Adrenal gland (tissue), 12 donors: Measurements from ENCODE around the gene BRCA2. TPM values are rescaled to one million over a fixed set of nuclear protein-coding genes. Genes with fewer than 3 reads are reported as not detected.

Source experiments
- DNase-seq, 7 donors: peaks; one replicate each; pipeline ENCODE4 v3.0.0-alpha.2; 2019 to 2020
- H3K27ac ChIP-seq, 5 donors: fragments of 200-600 bp; sonication (generic) in 4 of 5; 1 replicate in 3 of 5; 2 replicates in 2 of 5; pipeline versions ENCODE4 v1.5.1 to v1.8.0; 2016 to 2020; ENCODE audit warnings: mild to moderate bottlenecking in 1 of 5
- H3K27me3 ChIP-seq: fragments of 200-600 bp; 2 replicates; pipeline ENCODE4 v1.8.0; 2021
- H3K36me3 ChIP-seq, 2 donors: fragments of 200-600 bp; replicated peaks in 1 of 2; 1 replicate in 1 of 2; 2 replicates in 1 of 2; pipeline versions ENCODE4 v1.5.1 to v1.8.0; 2018 to 2022
- H3K4me1 ChIP-seq, 2 donors: fragments of 200-600 bp; replicated peaks in 1 of 2; 1 replicate in 1 of 2; 2 replicates in 1 of 2; pipeline versions ENCODE4 v1.5.1 to v1.8.0; 2018 to 2021
- H3K4me3 ChIP-seq, 4 donors: fragments of 200-600 bp; sonication (generic) in 3 of 4; one replicate each; pipeline ENCODE4 v1.5.1; 2016 to 2018
- H3K9me3 ChIP-seq, 3 donors: fragments of 200-600 bp; sonication (generic) in 1 of 3; replicated peaks in 1 of 3; 1 replicate in 2 of 3; 2 replicates in 1 of 3; pipeline versions ENCODE4 v1.5.1 to v1.8.0; 2016 to 2021
- POLR2A ChIP-seq, 2 donors: fragments of 450-650 bp; IDR thresholded peaks; one replicate each; pipeline ENCODE4 v1.6.1; 2017; ENCODE audit warnings: antibody characterized with exemption in 2 of 2, mild to moderate bottlenecking in 2 of 2, moderate library complexity in 1 of 2
- WGBS, 4 donors: extraction: QIAGEN DNeasy Blood & Tissue Kit in 2 of 4; methylation state at CpG; one replicate each; pipeline versions ENCODE4 v1.1.5 to v1.1.7; 2013 to 2017; 5-methylcytosine and 5-hydroxymethylcytosine counted together
- intact Hi-C, 2 donors: fragments of 100-400 bp; cut with DNase I; formaldehyde crosslinking; loops; one replicate each; pipeline versions ENCODE4 v1.14.1 to v1.15.0; 2022 to 2023
- polyA plus RNA-seq, 3 donors: library from polyadenylated mRNA; stranded (reverse); fragments of 200-250 nt in 2 of 3; fragments of 350-450 nt in 1 of 3; fragmentation: Illumina TruSeq in 1 of 3; extraction: RNeasy Lipid Tissue Mini Kit (QIAGEN cat#74804) in 1 of 3; gene quantifications; one replicate each; pipeline ENCODE4 v1.2.3, GENCODE V29; 2013 to 2014
- total RNA-seq, 9 donors: library from RNA; depleted of rRNA in 4 of 9; stranded (reverse); fragments of >200 nt in 4 of 9; fragments of 120-200 nt in 1 of 9; fragmentation: NEBNext Ultra II Directional in 1 of 9; extraction: Animal tissue kit (Norgen Biotek cat#: 25700) in 1 of 9; gene quantifications; one replicate each; pipeline versions ENCODE4 v1.1.0 to v1.2.4, GENCODE V29; 2013 to 2023
- TF ChIP-seq, protein P1 (sequence below), 6 experiments: fragments of 450-650 bp in 4 of 6; fragments of 200-600 bp in 2 of 6; sonication (generic) in 1 of 6; IDR thresholded peaks; 1 replicate in 5 of 6; 2 replicates in 1 of 6; pipeline versions ENCODE4 v1.5.1 to v1.8.0; 2016 to 2021; ENCODE audit warnings: antibody characterized with exemption in 6 of 6, mild to moderate bottlenecking in 2 of 6, moderate library complexity in 1 of 6
- donor health status: healthy with polysubstance abuse.
- donor health status: Bipolar disorder and iron deficiency.
- donor health status: DM: yes; HTN: yes; CAD: no.
- donor health status: DM: no; HTN: no; CAD: no.
- donor health status: DM: no; HTN: no; CAD: no.
- donor health status: DM: yes; HTN: yes; CAD: no.

BRCA2 gene
- total and polyA plus RNA-seq, 12 donors = 0.07 to 4.5 (median 1.2) TPM

DNA sequence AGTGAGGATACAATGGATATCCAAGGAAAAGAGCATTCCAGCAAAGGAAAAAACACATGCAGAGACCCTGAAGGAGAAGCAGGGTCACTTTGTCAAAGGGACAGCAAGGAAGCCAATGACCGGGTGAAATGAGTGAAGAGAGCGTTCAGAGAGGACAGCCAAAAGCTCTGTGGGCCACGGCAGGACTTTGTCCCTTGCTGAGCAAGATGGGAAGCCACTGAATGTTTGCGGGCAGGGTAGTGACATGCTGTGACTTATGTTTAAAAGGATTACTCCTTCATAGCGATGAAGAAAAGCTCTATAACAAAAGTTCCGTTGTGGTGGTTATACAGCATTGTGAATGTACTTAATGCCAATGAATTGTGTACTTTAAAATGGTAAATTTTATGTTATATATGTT is 16.6 kb upstream of the BRCA2 start:
- WGBS, 4 donors = 86 to 91% (median 90%) methylated on average over 6 of the region's 6 CpGs

DNA sequence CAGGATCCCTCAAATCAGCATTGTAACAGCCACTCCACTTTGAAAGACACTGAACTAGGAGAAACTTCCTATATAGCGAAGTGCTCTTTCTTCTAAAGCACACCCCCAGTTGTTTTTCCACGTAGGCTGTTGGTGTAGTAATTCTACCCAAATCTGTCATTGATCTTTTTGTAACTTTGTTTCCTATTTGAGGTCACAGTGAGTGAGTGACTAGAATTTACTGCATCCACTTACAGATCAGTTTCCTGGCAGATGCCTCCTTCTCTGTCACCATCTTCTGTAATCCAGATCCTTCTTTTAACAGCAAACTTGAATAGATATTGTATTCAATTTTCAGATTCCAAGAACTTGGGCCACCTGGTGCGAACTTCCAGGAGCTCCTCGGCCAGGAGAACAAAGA is 15.4 kb upstream of the BRCA2 start:
- intact Hi-C loops = no loop called here
- Histone ChIP-seq H3K27me3 (peaks cover 6% of the 10 kb centered on the region), H3K36me3 (no peaks in the 10 kb centered on the region), H3K4me1 (no peaks in the 10 kb centered on the region), H3K27ac (no peak overlapping the region), H3K9me3 (no peaks in the 10 kb centered on the region), H3K4me3 (no peak overlapping the region)
- no peak for TF ChIP-seq POLR2A (IDR thresholded peaks at IDR 0.05)
- TF ChIP-seq, protein P1, sequence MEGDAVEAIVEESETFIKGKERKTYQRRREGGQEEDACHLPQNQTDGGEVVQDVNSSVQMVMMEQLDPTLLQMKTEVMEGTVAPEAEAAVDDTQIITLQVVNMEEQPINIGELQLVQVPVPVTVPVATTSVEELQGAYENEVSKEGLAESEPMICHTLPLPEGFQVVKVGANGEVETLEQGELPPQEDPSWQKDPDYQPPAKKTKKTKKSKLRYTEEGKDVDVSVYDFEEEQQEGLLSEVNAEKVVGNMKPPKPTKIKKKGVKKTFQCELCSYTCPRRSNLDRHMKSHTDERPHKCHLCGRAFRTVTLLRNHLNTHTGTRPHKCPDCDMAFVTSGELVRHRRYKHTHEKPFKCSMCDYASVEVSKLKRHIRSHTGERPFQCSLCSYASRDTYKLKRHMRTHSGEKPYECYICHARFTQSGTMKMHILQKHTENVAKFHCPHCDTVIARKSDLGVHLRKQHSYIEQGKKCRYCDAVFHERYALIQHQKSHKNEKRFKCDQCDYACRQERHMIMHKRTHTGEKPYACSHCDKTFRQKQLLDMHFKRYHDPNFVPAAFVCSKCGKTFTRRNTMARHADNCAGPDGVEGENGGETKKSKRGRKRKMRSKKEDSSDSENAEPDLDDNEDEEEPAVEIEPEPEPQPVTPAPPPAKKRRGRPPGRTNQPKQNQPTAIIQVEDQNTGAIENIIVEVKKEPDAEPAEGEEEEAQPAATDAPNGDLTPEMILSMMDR (IDR thresholded peaks at IDR 0.05) = no peak
- no peak for DNase-seq
- WGBS, 4 donors = 62 to 73% (median 68%) methylated on average over 4 of the region's 4 CpGs

More for the DNA sequence above, 16.6 kb upstream of the BRCA2 start:
- intact Hi-C loops = no loop called here
- no peak for DNase-seq
- TF ChIP-seq, protein P1 (IDR thresholded peaks at IDR 0.05) = no peak
- TF ChIP-seq POLR2A (IDR thresholded peaks at IDR 0.05) = no peak
- H3K27ac ChIP-seq = no peak overlapping the region
- no peaks in the 10 kb centered on the region for H3K9me3 ChIP-seq
- no peak overlapping the region for H3K4me3 ChIP-seq
- H3K27me3 ChIP-seq = peaks cover 6% of the 10 kb centered on the region
- H3K36me3 ChIP-seq = no peaks in the 10 kb centered on the region
- H3K4me1 ChIP-seq = no peaks in the 10 kb centered on the region

DNA sequence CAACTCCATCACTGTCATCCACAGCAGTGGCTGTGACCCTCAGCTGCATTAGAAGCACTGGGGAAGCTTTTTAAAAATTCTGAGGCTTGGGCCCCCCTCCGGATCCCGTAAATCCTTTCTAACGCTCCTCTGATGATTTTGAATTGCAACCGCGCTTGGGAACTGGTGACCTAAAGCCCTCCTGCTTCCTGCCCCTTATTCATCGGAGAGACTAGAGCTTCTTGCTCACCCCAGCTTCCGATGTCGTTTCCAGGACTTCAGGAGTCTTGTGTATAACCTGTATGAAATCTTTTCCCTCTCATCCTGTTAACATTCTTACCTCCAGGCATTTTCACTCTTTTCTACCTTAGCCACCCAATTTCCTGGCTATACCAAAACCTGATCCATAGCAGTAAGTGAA is 14.9 kb upstream of the BRCA2 start:
- peaks cover 6% of the 10 kb centered on the region for H3K27me3 ChIP-seq
- DNase-seq = no peak
- H3K36me3 ChIP-seq = no peaks in the 10 kb centered on the region
- H3K4me3 ChIP-seq = no peak overlapping the region
- intact Hi-C loops = no loop called here
- 46 to 61% (median 54%) methylated on average over 7 to 8 of the region's 8 CpGs for WGBS, 4 donors
- H3K4me1 ChIP-seq = no peaks in the 10 kb centered on the region
- H3K9me3 ChIP-seq = no peaks in the 10 kb centered on the region
- H3K27ac ChIP-seq = no peak overlapping the region
- TF ChIP-seq POLR2A (IDR thresholded peaks at IDR 0.05) = no peak

DNA sequence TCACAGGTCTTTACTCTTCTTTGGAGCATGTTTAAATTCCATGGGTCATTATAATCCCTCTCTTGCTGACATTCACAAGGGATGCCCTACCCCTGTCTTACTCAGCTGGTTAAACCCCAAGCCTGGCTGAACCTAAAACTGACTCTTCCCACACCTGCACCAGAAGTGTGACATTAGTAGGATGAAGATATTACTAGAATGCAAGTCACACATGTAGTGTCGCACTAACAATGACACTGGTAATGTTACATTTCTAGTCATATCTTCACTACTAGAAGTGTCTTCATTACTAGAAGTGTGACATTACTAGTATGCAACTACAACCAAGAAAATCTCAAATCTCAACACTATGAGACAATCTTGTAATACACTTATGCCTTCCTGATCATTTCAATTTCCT is 14.4 kb upstream of the BRCA2 start:
- no peaks in the 10 kb centered on the region for H3K36me3 ChIP-seq
- DNase-seq = no peak
- H3K27ac ChIP-seq = no peak overlapping the region
- no peaks in the 10 kb centered on the region for H3K9me3 ChIP-seq
- intact Hi-C loops = no loop called here
- WGBS, 4 donors = 90 to 98% (median 92%) methylated on average over 1 of the region's 1 CpG
- no peak overlapping the region for H3K4me3 ChIP-seq
- TF ChIP-seq, protein P1 (IDR thresholded peaks at IDR 0.05) = no peak
- no peak for TF ChIP-seq POLR2A (IDR thresholded peaks at IDR 0.05)
- H3K27me3 ChIP-seq = peaks cover 6% of the 10 kb centered on the region
- H3K4me1 ChIP-seq = no peaks in the 10 kb centered on the region

DNA sequence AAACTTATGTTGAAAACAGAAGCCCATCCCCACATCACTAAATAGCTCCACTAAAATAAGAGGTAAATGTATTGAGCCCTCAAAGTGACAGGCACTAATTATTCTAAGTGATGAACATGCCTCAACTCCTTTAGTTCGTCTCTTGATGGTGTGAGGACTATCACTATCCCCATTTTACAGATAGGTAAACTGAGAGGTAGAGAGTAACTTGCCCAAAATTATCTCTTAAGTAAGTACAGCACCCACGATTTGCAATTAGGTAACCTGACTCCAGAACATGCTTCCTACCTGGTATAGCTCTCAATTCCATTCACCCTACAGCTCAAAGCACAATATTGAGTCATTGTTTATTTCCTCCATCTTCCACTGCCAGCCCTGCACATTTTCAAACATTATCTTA is 12.8 kb upstream of the BRCA2 start:
- Histone ChIP-seq H3K4me3 (no peak overlapping the region), H3K36me3 (no peaks in the 10 kb centered on the region), H3K9me3 (no peaks in the 10 kb centered on the region), H3K27ac (no peak overlapping the region), H3K27me3 (peaks cover 6% of the 10 kb centered on the region), H3K4me1 (no peaks in the 10 kb centered on the region)
- intact Hi-C loops = no loop called here
- no peak for TF ChIP-seq POLR2A (IDR thresholded peaks at IDR 0.05)
- no peak for DNase-seq
- WGBS, 4 donors = 54 to 73% (median 73%) methylated on average over 2 of the region's 2 CpGs
